ENCODE measurements around the gene PTPRB. TPM values are rescaled to one million over a fixed set of nuclear protein-coding genes. Genes with fewer than 3 reads are reported as not detected.
A peak's percentile ranks its signal among the peaks of the same experiment; 100 is the strongest.

PTPRB gene
- total RNA-seq (10 to 100 TPM in 4 of 5 donors, 1 to 10 TPM in 1; 8.0 to 51.2 (median 16.9) TPM), polyA plus RNA-seq (1 to 10 TPM; 1.2 to 1.8 (median 1.3) TPM)
- long read RNA-seq, donor 1 = 0 reads
- long read RNA-seq, donor 2 = 0 reads
- long read RNA-seq, donor 3 = 0 reads
- long read RNA-seq, donor 4 = 0 reads
- long read RNA-seq, donor 5 = 0 reads
- long read RNA-seq, donor 6 = 0 reads
- long read RNA-seq, donor 7, partial matches to known transcripts = 0 of 1 reads
- long read RNA-seq, donor 7, other reads (novel, unspliced or antisense) = 0 of 1 reads
- long read RNA-seq, donor 8 = 0 reads
- long read RNA-seq, donor 9 = 0 reads
- long read RNA-seq, donor 10 = 0 reads

DNA sequence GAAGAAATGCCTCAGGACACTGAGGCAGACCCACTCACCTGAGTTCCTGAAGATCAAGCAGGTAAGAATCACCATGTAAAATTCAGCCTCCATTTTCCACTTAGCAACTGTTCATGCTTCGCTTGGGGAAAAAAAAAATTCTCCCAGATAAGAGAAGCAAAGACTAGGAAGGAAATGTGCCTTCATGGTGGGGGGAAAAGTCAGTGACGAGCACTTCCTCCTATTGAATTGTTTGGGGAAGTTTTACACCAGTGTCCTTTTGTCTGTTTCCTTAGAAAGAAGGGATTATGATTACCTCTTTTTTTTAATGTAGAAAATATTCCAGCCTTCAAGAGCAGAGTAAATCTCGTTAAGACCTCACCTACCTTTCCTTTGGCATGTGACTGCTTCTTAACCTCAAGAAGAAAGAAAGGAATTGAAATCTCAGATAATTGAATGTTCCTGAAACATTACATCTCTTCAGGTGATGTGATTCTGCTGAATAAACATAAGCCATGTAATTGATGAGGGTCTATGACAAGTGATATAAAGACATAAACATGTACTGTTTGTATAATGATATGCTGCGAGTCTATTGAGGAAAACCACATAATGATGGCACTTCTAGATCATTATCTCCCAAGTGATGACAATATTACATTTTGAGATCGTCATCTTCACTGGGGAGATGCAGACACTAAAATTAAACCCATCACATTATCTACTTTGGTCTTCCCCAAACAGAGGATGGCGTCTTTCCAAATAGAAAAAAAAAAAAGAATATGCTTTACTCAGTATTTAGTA lies at the start of gene PTPRB:
Gene PTPRB, minus strand, starts transcription at position 127 of the 783 bp plus-strand sequence. Its CDS starts 34 bp downstream, at position 93.
- Histone ChIP-seq H3K4me1 (no peaks in the 10 kb centered on the region), H3K4me3 (peak within 1 kb of the TSS in 3 of 4 donors; percentile 4 to 9 (median 6)), H3K27ac (peak within 1 kb of the TSS in 4 of 5 donors; percentile 23 to 50 (median 37)), H3K36me3 (no peaks in the 10 kb centered on the region), H3K27me3 (peaks cover 0 to 5% (median 0%) of the 10 kb centered on the region in 3 donors), H3K9me3 (no peaks in the 10 kb centered on the region)
- TF ChIP-seq POLR2AphosphoS5 (IDR thresholded peaks at IDR 0.05) (no peak), POLR2A (IDR thresholded peaks at IDR 0.05) (no peak), EP300 (IDR thresholded peaks at IDR 0.05) (no peak)
- TF ChIP-seq, protein P1, sequence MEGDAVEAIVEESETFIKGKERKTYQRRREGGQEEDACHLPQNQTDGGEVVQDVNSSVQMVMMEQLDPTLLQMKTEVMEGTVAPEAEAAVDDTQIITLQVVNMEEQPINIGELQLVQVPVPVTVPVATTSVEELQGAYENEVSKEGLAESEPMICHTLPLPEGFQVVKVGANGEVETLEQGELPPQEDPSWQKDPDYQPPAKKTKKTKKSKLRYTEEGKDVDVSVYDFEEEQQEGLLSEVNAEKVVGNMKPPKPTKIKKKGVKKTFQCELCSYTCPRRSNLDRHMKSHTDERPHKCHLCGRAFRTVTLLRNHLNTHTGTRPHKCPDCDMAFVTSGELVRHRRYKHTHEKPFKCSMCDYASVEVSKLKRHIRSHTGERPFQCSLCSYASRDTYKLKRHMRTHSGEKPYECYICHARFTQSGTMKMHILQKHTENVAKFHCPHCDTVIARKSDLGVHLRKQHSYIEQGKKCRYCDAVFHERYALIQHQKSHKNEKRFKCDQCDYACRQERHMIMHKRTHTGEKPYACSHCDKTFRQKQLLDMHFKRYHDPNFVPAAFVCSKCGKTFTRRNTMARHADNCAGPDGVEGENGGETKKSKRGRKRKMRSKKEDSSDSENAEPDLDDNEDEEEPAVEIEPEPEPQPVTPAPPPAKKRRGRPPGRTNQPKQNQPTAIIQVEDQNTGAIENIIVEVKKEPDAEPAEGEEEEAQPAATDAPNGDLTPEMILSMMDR (IDR thresholded peaks at IDR 0.05) = no peak
- DNase-seq = peak in 1 of 2 donors; percentile 23
- intact Hi-C loops (cut with DNase I; ENCODE audit: low total_unique reads) = no loop called here
- 57 to 69% (median 59%) methylated on average over 6 of the region's 6 CpGs for WGBS, 5 donors

DNA sequence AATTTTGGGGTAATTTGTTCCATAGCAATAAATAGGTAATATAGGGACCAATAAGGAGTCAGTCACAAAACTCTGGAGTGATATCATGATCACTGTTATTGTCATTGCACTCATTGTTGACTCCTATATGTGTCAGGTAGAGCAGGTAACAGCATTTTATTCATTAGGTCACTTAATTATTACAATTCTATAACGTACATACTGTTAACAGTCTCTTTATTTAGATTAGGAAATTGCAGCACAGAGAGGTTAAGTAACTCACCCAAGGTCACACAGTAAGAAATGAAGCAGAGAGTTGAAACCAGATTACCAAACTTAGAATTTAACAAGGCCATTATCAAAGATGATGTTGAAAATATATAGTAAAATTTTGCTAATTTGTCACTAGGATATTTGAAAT lies 49.7 kb upstream of the PTPRB start:
- no peak for DNase-seq
- H3K4me1 ChIP-seq = no peaks in the 10 kb centered on the region
- H3K9me3 ChIP-seq = no peaks in the 10 kb centered on the region
- 47 to 74% (median 52%) methylated on average over 1 of the region's 1 CpG for WGBS, 5 donors
- TF ChIP-seq EP300 (IDR thresholded peaks at IDR 0.05) (no peak), POLR2AphosphoS5 (IDR thresholded peaks at IDR 0.05) (no peak), POLR2A (IDR thresholded peaks at IDR 0.05) (no peak)
- TF ChIP-seq, protein P1 (IDR thresholded peaks at IDR 0.05) = no peak
- H3K4me3 ChIP-seq = no peak overlapping the region
- H3K27me3 ChIP-seq = no peaks in the 10 kb centered on the region
- no peaks in the 10 kb centered on the region for H3K36me3 ChIP-seq
- intact Hi-C loops (cut with DNase I; ENCODE audit: low total_unique reads) = no loop called here
- H3K27ac ChIP-seq = no peak overlapping the region

GRCh38 chr12:70686299-70686698 lies 49.1 kb upstream of the PTPRB start:
- no peak for DNase-seq
- no peaks in the 10 kb centered on the region for H3K36me3 ChIP-seq
- WGBS, 5 donors = 88 to 92% (median 90%) methylated on average over 2 of the region's 2 CpGs
- no peak overlapping the region for H3K27ac ChIP-seq
- intact Hi-C loops (cut with DNase I; ENCODE audit: low total_unique reads) = no loop called here
- H3K4me1 ChIP-seq = no peaks in the 10 kb centered on the region
- TF ChIP-seq, protein P1 (IDR thresholded peaks at IDR 0.05) = no peak
- no peak for TF ChIP-seq POLR2AphosphoS5 (IDR thresholded peaks at IDR 0.05)
- no peak for TF ChIP-seq POLR2A (IDR thresholded peaks at IDR 0.05)
- no peak for TF ChIP-seq EP300 (IDR thresholded peaks at IDR 0.05)
- no peak overlapping the region for H3K4me3 ChIP-seq
- no peaks in the 10 kb centered on the region for H3K9me3 ChIP-seq
- no peaks in the 10 kb centered on the region for H3K27me3 ChIP-seq

GRCh38 chr12:70683976-70684375 lies 46.7 kb upstream of the PTPRB start:
- 78 to 87% (median 84%) methylated on average over 3 of the region's 3 CpGs for WGBS, 5 donors
- no peak overlapping the region for H3K4me3 ChIP-seq

More at GRCh38 chr12:70683976-70684375, 46.7 kb upstream of the PTPRB start:
- no peaks in the 10 kb centered on the region for H3K9me3 ChIP-seq
- no peak for DNase-seq
- no peak overlapping the region for H3K27ac ChIP-seq
- intact Hi-C loops (cut with DNase I; ENCODE audit: low total_unique reads) = no loop called here
- no peak for TF ChIP-seq EP300 (IDR thresholded peaks at IDR 0.05)
- TF ChIP-seq POLR2A (IDR thresholded peaks at IDR 0.05) = no peak
- TF ChIP-seq POLR2AphosphoS5 (IDR thresholded peaks at IDR 0.05) = no peak
- TF ChIP-seq, protein P1 (IDR thresholded peaks at IDR 0.05) = no peak
- H3K36me3 ChIP-seq = no peaks in the 10 kb centered on the region
- no peaks in the 10 kb centered on the region for H3K4me1 ChIP-seq
- H3K27me3 ChIP-seq = peaks cover 0 to 5% (median 0%) of the 10 kb centered on the region in 3 donors

Data from stomach (tissue), 19 donors.